Endothelial cell of umbilical vein (primary cell): ENCODE measurements around the gene SETD3.

Experiments
- CTCF ChIP-seq, 2 donors: IDR thresholded peaks; 1 replicate in 1 of 2; 2 replicates in 1 of 2; pipeline ENCODE4 v1.5.1; 2011; ENCODE audit warnings: low read length in 2 of 2, mild to moderate bottlenecking in 2 of 2, moderate library complexity in 2 of 2, control low read depth in 1 of 2, inconsistent platforms in 1 of 2, low read depth in 1 of 2; ENCODE audit not compliant: insufficient read depth in 1 of 2; ENCODE audit errors: extremely low read depth in 1 of 2
- EZH2 ChIP-seq: IDR thresholded peaks from 2 replicates; pipeline ENCODE4 v1.6.1; 2012; ENCODE audit warnings: borderline replicate concordance, low read depth, mild to moderate bottlenecking, moderate library complexity, low read length, inconsistent platforms; ENCODE audit not compliant: severe bottlenecking
- POLR2A ChIP-seq: IDR thresholded peaks from 2 replicates; pipeline ENCODE4 v1.6.1; 2012; ENCODE audit warnings: low read depth, mild to moderate bottlenecking, control low read depth, low read length

- TF ChIP-seq POLR2A, result no peak
- no peak for TF ChIP-seq CTCF (IDR thresholded peaks at IDR 0.05; ENCODE audit: extremely low read depth in 1 of 2, insufficient read depth in 1 of 2, low read depth in 1 of 2, low read length in 2 of 2)
- no peak for TF ChIP-seq EZH2
These were observed 59.9 kb downstream of the SETD3 start for GRCh38 chr14:99420711-99421110.
